Measurements from ENCODE around the gene SF1.

SF1 gene

GRCh38 chr11:64768300-64768694 is 10.0 kb downstream of the SF1 start:
- TF ChIP-seq, protein P1, sequence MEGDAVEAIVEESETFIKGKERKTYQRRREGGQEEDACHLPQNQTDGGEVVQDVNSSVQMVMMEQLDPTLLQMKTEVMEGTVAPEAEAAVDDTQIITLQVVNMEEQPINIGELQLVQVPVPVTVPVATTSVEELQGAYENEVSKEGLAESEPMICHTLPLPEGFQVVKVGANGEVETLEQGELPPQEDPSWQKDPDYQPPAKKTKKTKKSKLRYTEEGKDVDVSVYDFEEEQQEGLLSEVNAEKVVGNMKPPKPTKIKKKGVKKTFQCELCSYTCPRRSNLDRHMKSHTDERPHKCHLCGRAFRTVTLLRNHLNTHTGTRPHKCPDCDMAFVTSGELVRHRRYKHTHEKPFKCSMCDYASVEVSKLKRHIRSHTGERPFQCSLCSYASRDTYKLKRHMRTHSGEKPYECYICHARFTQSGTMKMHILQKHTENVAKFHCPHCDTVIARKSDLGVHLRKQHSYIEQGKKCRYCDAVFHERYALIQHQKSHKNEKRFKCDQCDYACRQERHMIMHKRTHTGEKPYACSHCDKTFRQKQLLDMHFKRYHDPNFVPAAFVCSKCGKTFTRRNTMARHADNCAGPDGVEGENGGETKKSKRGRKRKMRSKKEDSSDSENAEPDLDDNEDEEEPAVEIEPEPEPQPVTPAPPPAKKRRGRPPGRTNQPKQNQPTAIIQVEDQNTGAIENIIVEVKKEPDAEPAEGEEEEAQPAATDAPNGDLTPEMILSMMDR (IDR thresholded peaks at IDR 0.05; ENCODE audit: low read depth, low read length), result no peak

DNA sequence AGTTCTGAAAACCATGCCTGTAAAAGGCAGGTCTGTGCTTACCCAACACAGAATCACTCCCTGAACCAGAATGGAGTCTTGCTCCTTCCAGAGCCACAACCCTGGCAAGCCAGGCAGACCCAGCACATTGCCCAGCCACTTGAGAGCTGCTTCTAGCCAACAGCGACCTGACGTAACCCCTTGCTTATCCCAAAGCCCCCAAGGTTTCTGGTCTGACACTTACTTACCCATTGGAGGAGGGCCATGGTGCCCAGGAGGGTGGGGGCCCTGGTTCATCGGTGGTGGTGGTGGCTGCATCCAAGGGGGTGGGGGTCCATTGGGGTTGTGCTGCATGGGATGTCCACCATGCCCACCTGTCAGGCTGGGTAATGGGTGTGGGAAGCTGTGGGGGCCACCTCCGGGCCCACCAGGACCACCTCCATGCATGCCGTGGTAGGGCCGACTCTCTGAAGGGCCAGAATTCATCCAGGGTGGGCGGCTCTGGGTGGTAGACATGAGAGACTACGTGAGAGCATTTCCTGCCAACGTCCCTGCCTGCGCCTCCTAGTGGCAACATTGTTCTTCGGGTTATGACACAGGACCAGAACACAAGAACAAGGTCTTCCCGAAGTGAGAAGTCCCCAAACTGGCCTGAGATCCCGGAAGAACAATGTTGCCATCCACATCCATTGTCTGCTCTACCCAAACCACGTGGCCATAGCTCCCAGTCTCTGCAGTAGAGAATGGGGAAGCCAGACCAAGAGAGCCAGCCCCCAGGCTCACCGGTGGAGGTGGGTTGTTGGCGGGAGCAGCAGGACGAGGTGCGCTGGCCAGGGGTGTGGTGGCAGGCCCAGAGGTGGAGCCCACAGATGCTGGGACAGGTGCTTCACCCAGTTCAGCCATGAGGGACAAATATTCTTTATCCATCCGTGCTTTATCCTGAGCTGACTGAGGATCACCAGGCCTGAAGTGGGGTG is 10.7 kb downstream of the SF1 start:
- TF ChIP-seq, protein P1 (IDR thresholded peaks at IDR 0.05; ENCODE audit: low read depth, low read length), result peak; percentile 76
- no peak overlapping the region for H3K4me3 ChIP-seq (ENCODE audit: low read depth, low read length)

More at GRCh38 chr11:64768300-64768694, 10.0 kb downstream of the SF1 start:
- no peak overlapping the region for H3K4me3 ChIP-seq (ENCODE audit: low read depth, low read length)

DNA sequence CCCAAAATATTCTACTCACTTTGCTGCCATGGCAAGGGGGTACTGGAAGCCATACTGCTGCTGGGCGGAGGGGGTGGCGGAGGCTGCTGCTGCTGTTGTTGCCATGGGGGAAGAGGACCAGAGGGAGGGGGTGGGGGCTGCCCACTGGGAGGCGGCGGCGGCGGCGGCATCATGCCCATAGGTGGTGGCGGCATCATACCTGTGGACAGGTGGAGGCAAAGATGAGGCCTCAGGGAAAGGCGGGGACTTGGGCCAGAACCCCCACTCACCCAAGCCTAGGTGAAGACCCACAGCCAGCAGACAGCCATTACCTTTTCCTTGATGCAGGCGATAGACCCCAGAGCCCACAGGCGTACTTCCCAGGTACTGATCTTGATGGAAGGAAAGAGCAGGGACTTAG is 11.5 kb downstream of the SF1 start:
- H3K4me3 ChIP-seq (ENCODE audit: low read depth, low read length), result no peak overlapping the region
- TF ChIP-seq, protein P1 (IDR thresholded peaks at IDR 0.05; ENCODE audit: low read depth, low read length), result no peak

DNA sequence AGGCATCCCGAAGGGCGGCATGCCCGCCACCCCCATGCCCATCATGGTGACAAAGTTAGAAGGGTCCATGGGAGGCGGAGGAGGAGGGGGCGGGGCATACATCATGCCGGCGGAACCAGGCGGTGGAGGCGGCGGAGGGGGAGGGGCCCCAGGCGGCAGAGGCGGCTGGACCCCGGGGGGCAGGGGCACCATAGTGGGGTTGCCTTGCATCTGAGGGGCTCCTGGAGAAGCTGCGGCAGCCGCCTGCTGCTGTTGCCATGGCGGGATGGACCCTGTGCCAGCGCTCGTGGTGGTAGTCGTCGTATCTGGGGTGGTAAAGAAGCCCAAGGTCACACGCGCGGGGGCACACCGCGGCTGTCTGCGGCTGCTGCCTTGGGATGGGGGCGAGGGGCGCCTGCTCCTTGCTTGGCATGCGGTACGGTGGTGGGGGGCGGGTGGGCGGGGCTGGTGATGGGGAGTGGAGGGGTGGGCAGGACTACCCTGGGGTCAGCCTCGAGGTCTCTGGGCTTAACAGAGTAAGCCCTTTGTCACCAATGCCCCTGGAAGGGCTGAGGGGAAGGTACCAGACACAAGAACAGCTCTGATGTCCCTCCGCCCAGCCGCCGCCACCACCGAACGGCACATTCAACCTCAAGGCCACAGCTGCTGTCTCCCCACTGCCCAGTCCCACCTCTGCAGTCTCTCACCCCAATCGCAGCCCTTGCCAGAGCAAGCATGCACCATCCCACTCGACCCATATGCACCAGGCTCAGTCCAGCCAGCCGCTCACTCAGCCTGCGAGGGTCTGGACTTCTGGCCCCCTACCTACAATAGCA is 12.3 kb downstream of the SF1 start:
- no peak overlapping the region for H3K4me3 ChIP-seq (ENCODE audit: low read depth, low read length)
- TF ChIP-seq, protein P1 (IDR thresholded peaks at IDR 0.05; ENCODE audit: low read depth, low read length), result no peak

GRCh38 chr11:64765291-64765850 is 13.0 kb downstream of the SF1 start:
- no peak overlapping the region for H3K4me3 ChIP-seq (ENCODE audit: low read depth, low read length)
- TF ChIP-seq, protein P1 (IDR thresholded peaks at IDR 0.05; ENCODE audit: low read depth, low read length), result no peak

DNA sequence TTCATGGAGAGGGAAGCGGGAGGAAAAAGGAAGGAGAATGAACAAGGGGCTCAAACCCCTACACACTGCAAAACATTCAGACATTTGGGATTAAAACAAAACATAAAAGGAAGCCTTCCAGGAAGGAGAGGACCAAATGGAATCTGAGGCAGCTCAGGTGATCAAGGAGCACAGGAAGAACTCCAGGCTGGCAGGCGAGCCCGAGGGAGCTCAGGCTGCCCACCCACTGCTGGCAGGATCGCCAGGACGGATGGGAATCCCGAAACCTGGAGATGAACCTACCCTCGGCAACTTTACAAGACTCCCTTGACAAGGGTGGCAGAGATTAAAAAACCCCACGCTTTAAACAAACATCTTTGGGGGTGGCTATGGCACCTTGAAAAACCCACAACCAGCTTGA is 13.6 kb downstream of the SF1 start:
- no peak overlapping the region for H3K4me3 ChIP-seq (ENCODE audit: low read depth, low read length)
- TF ChIP-seq, protein P1 (IDR thresholded peaks at IDR 0.05; ENCODE audit: low read depth, low read length), result no peak
